Glomerular visceral epithelial cell (primary cell): ENCODE measurements around the gene PRR5L.

Experiments used
- DNase-seq: peaks from one replicate; pipeline ENCODE4 v3.0.0-alpha.2; 2016; ENCODE audit errors: extremely low spot score

The PRR5L gene

GRCh38 chr11:36400766-36401455, 104.8 kb downstream of the PRR5L start:
- DNase-seq: no peak

GRCh38 chr11:36402568-36403170, 106.6 kb downstream of the PRR5L start:
- no peak for DNase-seq

GRCh38 chr11:36403661-36404060, 107.6 kb downstream of the PRR5L start:
- no peak for DNase-seq

- DNase-seq: no peak
Observed at GRCh38 chr11:36404831-36405230, 108.7 kb downstream of the PRR5L start.

GRCh38 chr11:36405585-36406367, 109.7 kb downstream of the PRR5L start:
- no peak for DNase-seq

- DNase-seq: no peak
Observed at GRCh38 chr11:36407356-36407755, 111.3 kb downstream of the PRR5L start.

GRCh38 chr11:36408498-36409136, 112.5 kb downstream of the PRR5L start:
- no peak for DNase-seq

- DNase-seq: no peak
Observed at GRCh38 chr11:36409152-36409816, 113.2 kb downstream of the PRR5L start.

GRCh38 chr11:36411202-36411640, 115.1 kb downstream of the PRR5L start:
- DNase-seq: no peak

GRCh38 chr11:36412781-36413383, 116.8 kb downstream of the PRR5L start:
- no peak for DNase-seq

- DNase-seq: no peak
Observed at GRCh38 chr11:36417154-36417553, 121.1 kb downstream of the PRR5L start.

- no peak for DNase-seq
Observed at GRCh38 chr11:36419791-36420424, 123.8 kb downstream of the PRR5L start.

- DNase-seq: no peak
Observed at GRCh38 chr11:36421546-36422155, 125.6 kb downstream of the PRR5L start.

GRCh38 chr11:36425561-36426081, 129.5 kb downstream of the PRR5L start:
- DNase-seq: no peak

GRCh38 chr11:36426226-36426848, 130.2 kb downstream of the PRR5L start:
- DNase-seq: no peak

- no peak for DNase-seq
Observed at GRCh38 chr11:36427079-36427478, 131.0 kb downstream of the PRR5L start.

- no peak for DNase-seq
Observed at GRCh38 chr11:36427876-36428275, 131.8 kb downstream of the PRR5L start.

- peak; percentile 85 for DNase-seq
Observed at GRCh38 chr11:36431429-36432092, 135.5 kb downstream of the PRR5L start.

GRCh38 chr11:36432093-36432469, 136.0 kb downstream of the PRR5L start:
- no peak for DNase-seq
